KMS-11 (cell line): ENCODE measurements around the gene ACRV1.

ENCODE experiments used
- H2AFZ ChIP-seq: fragments of 200-600 bp; sonication (generic); 2 replicates; pipeline ENCODE4 v1.6.1; 2016; ENCODE audit warnings: antibody characterized with exemption, mixed run types, low read depth
- H3K27ac ChIP-seq: fragments of 200-600 bp; sonication (generic); 2 replicates; pipeline ENCODE4 v1.6.1; 2016; ENCODE audit warnings: mild to moderate bottlenecking, mixed run types
- H3K27me3 ChIP-seq: fragments of 200-600 bp; sonication (generic); 2 replicates; pipeline ENCODE4 v1.6.1; 2017; ENCODE audit warnings: mild to moderate bottlenecking, low read depth, mixed run types, moderate library complexity; ENCODE audit not compliant: insufficient read depth
- H3K36me3 ChIP-seq: fragments of 200-600 bp; sonication (generic); 2 replicates; pipeline ENCODE4 v1.6.1; 2017; ENCODE audit warnings: mild to moderate bottlenecking, mixed run types; ENCODE audit not compliant: insufficient read depth
- H3K4me1 ChIP-seq: fragments of 200-600 bp; sonication (generic); 2 replicates; pipeline ENCODE4 v1.6.1; 2016; ENCODE audit warnings: mild to moderate bottlenecking, low read depth, mixed run types; ENCODE audit not compliant: poor library complexity, severe bottlenecking
- H3K4me2 ChIP-seq: fragments of 200-600 bp; sonication (generic); 2 replicates; pipeline ENCODE4 v1.7.0; 2016; ENCODE audit warnings: mild to moderate bottlenecking, mixed run types
- H3K4me3 ChIP-seq: fragments of 200-600 bp; sonication (generic); IDR thresholded peaks from 2 replicates; pipeline ENCODE4 v1.6.1; 2017; ENCODE audit warnings: low read depth, low read length, mixed read lengths; ENCODE audit not compliant: insufficient read depth
- H3K79me2 ChIP-seq: fragments of 200-600 bp; sonication (generic); 2 replicates; pipeline ENCODE4 v1.6.1; 2016; ENCODE audit warnings: low read depth, mixed run types; ENCODE audit not compliant: insufficient read depth
- H3K9ac ChIP-seq: fragments of 200-600 bp; sonication (generic); 2 replicates; pipeline ENCODE4 v1.6.1; 2016; ENCODE audit warnings: mild to moderate bottlenecking, mixed run types
- H4K20me1 ChIP-seq: fragments of 200-600 bp; sonication (generic); 2 replicates; pipeline ENCODE4 v1.6.1; 2016; ENCODE audit warnings: mild to moderate bottlenecking, mixed run types; ENCODE audit not compliant: insufficient read depth
- CTCF ChIP-seq: fragments of 200-600 bp; sonication (generic); conservative IDR thresholded peaks from 2 replicates; pipeline ENCODE4 v1.6.1; 2017; ENCODE audit warnings: low read depth, mild to moderate bottlenecking, antibody characterized with exemption, low read length, moderate library complexity, mixed read lengths

ACRV1 gene

DNA sequence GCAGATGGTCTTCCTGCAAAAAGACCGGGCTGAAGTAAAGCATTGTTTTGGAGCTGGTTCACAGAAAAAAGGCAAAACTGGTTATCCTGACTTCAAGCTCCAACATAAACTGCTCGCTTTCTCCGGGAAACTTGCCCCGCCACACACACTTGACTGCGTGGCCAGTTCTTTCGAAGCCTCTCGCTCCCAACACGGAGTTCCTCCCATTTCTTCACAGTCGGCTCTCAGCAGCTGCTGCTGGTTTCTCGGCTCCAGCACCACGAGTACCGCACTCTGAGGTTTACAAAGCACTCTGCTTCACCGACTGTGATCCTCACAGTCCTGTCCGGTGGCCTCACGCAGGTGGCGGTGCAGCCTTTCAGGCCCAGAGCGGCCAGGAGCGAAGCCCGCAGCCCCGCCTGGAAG is 55.4 kb downstream of the ACRV1 start:
- Histone ChIP-seq H3K27ac (peak overlapping the region; percentile 96), H3K27me3 (no peaks in the 10 kb centered on the region), H2AFZ (peak overlapping the region; percentile 69), H3K4me3 (no peak overlapping the region), H3K79me2 (peaks cover 33% of the 10 kb centered on the region), H4K20me1 (no peaks in the 10 kb centered on the region), H3K4me1 (peaks cover 36% of the 10 kb centered on the region), H3K36me3 (no peaks in the 10 kb centered on the region), H3K4me2 (peak overlapping the region; percentile 89), H3K9ac (peak overlapping the region; percentile 95)
- no peak for TF ChIP-seq CTCF

- Histone ChIP-seq H3K36me3 (no peaks in the 10 kb centered on the region), H3K79me2 (peaks cover 29% of the 10 kb centered on the region)
These were observed 55.9 kb downstream of the ACRV1 start, which contains the start of gene CHEK1 for GRCh38 chr11:125624756-125625213. TSS of gene CHEK1 (plus strand) at chr11:125625163. CDS start at chr11:125626769, 1,606 bp downstream.

DNA sequence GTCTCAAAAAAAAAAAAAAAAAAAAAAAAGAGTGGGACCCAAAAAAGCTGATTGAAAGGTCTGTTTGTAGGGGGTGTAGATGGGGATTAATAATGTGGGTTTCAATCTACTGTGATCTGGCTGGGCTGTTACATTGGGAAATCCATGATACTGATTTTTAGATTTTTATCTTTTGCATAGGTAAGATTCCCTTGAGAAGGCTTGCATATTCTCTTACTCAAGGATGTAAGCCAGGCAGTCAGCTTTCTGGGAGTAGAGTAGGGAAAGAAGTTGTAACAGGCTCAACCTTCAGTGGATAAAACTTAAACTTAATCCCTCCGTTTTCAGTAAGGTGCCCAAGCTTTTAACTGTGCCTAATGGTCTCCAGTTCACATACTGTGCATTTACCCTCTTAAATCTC is 57.6 kb downstream of the ACRV1 start:
- TF ChIP-seq CTCF: no peak
- H3K27me3 ChIP-seq: no peaks in the 10 kb centered on the region
- H3K4me1 ChIP-seq: peaks cover 17% of the 10 kb centered on the region
- no peak overlapping the region for H2AFZ ChIP-seq
- no peak overlapping the region for H3K27ac ChIP-seq
- H3K36me3 ChIP-seq: no peaks in the 10 kb centered on the region
- no peak overlapping the region for H3K4me2 ChIP-seq
- no peak overlapping the region for H3K4me3 ChIP-seq
- H4K20me1 ChIP-seq: no peaks in the 10 kb centered on the region
- no peak overlapping the region for H3K9ac ChIP-seq
- H3K79me2 ChIP-seq: peaks cover 22% of the 10 kb centered on the region

More at GRCh38 chr11:125624756-125625213, 55.9 kb downstream of the ACRV1 start, which contains the start of gene CHEK1:
- Histone ChIP-seq H3K4me3 (no peak within 1 kb of the TSS), H3K9ac (peak within 1 kb of the TSS; percentile 95), H3K4me2 (peak within 1 kb of the TSS; percentile 89), H3K27ac (peak within 1 kb of the TSS; percentile 96), H3K4me1 (peaks cover 34% of the 10 kb centered on the region), H3K27me3 (no peaks in the 10 kb centered on the region), H2AFZ (peak within 1 kb of the TSS; percentile 69), H4K20me1 (no peaks in the 10 kb centered on the region)
- TF ChIP-seq CTCF: no peak

- no peaks in the 10 kb centered on the region for H4K20me1 ChIP-seq
- TF ChIP-seq CTCF: no peak
- no peaks in the 10 kb centered on the region for H3K27me3 ChIP-seq
- H3K27ac ChIP-seq: no peak overlapping the region
- H3K4me2 ChIP-seq: no peak overlapping the region
- peaks cover 6% of the 10 kb centered on the region for H3K4me1 ChIP-seq
- H2AFZ ChIP-seq: no peak overlapping the region
- peaks cover 11% of the 10 kb centered on the region for H3K79me2 ChIP-seq
- no peak overlapping the region for H3K4me3 ChIP-seq
- no peaks in the 10 kb centered on the region for H3K36me3 ChIP-seq
- no peak overlapping the region for H3K9ac ChIP-seq
These were observed 58.7 kb downstream of the ACRV1 start for GRCh38 chr11:125621995-125622394.
